GM12801 (cell line): ENCODE data around the gene ERCC8.

Source experiments
- TF ChIP-seq, protein P1 (sequence below): IDR thresholded peaks from one replicate; pipeline ENCODE4 v1.5.1; 2011; ENCODE audit warnings: control low read depth; ENCODE audit not compliant: insufficient read length; ENCODE audit errors: extremely low read depth

ERCC8 gene

DNA sequence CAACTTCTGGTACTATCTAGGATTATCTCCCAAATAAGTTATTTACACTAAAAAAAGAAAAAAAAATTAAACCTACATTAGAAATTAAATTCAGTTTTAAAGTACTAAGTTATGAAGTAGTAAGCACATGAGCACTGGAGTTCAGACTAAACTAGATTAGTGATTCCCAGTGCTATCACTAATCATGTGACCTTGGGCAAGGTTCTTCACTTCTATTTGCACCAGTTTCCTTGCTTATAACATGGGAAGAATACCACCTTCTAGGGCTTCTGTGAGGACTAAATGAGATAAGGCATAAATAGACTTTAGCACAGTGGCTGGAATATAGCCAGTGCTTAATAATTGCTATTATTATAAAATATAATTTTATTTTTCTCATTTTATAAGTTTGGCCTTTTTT, 111.3 kb downstream of the ERCC8 start:
- TF ChIP-seq, protein P1, sequence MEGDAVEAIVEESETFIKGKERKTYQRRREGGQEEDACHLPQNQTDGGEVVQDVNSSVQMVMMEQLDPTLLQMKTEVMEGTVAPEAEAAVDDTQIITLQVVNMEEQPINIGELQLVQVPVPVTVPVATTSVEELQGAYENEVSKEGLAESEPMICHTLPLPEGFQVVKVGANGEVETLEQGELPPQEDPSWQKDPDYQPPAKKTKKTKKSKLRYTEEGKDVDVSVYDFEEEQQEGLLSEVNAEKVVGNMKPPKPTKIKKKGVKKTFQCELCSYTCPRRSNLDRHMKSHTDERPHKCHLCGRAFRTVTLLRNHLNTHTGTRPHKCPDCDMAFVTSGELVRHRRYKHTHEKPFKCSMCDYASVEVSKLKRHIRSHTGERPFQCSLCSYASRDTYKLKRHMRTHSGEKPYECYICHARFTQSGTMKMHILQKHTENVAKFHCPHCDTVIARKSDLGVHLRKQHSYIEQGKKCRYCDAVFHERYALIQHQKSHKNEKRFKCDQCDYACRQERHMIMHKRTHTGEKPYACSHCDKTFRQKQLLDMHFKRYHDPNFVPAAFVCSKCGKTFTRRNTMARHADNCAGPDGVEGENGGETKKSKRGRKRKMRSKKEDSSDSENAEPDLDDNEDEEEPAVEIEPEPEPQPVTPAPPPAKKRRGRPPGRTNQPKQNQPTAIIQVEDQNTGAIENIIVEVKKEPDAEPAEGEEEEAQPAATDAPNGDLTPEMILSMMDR = no peak

DNA sequence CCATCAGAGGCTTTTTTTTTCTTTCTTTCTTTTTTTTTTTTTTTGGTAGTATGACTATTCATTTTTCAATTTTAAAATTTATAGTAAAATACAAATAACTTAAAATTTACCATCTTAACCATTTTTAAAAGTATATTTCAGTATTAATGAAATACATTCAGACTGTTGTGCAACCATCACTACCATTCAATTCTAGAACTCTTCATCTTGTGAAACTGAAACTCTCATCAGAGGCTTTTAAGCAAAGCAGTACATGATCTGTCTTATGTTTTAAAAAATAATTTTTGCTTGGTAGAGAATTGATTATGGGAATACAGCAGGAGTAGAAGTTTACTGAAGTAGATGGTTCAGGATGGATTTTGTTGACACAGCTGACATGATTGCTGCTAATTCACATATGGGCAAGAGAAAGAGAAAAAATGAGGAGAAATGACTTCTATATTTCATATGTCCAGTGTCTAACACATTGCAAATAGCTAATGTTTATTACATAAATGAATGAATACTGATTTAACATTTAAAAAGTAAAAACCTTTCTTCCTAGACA, 114.2 kb downstream of the ERCC8 start:
- TF ChIP-seq, protein P1 = no peak

DNA sequence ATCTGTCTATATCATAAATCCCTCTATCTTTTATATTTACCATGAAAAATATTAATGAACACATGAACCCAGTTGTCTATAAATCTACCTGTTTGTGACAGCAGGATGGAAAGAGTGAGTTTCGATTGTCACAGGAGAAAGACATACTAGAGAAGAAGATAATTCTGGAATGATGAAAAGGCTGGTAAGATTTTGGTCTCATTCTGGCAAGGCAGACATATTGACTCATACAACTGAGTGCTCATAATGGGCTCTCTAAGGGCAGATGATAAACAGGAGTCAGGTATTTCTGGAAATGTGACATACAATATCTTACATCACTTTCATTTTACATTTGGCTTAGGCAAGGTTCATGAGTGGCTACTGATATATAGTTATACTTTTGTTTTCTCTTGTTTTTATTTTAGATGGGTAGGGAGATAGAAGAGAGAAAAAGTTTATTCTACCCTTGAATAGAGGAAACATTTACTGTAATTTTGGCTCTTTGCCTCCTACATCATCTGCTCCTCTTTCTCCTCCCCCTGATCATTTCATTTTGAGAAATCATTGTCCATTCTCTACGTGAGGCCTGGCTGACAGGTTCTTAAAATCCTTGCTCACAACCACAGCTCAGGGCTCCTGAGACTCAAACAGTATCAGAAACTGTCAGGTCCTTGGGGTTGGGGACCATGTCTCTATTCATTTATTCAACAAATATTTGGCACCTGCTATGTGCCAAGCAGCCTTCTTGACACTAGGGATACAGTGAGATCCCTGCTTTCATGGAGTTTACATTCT, 115.2 kb downstream of the ERCC8 start:
- TF ChIP-seq, protein P1 = no peak

DNA sequence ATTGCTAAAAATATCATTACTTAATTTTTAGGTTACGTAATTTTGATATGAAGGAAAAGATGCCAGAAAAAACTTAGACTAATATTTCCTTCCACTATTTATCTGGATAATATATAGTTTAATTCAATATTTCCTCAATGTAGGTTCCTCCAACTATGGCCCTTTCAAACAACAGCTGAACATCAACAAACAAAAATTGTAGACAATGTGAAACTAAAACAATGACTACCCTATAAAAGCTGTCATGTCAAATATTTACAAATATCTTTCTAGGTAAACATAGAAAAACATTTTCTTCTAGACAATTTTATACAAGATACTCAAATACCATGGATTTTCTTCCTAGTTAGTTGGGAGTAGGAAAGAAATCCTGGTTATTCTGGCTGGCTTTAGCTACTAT, 117.7 kb downstream of the ERCC8 start:
- TF ChIP-seq, protein P1 = no peak

DNA sequence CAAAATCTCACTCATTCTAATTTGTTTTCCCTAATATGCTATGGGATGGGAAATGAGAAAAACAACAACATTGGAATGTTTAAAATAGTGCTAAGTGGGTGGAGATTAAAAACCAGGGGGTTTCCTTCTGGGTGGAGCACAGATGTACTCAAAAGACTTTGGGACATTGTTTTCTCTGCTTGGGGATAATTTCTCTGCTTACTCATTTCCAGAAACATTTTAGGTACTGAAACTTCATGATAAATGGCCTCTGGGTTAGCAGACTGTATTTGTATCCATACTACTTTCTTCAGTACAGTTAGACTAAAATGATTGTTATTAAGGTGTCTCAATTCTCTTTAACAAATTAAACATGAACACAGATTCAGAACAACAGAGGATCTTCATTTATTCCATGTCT, 118.2 kb downstream of the ERCC8 start:
- TF ChIP-seq, protein P1 = no peak
